ENCODE measurements around the gene PQBP1. TPM values are rescaled to one million over a fixed set of nuclear protein-coding genes. Genes with fewer than 3 reads are reported as not detected.

The PQBP1 gene
- total RNA-seq, 6 experiments from 2014 or later, result 29.8 to 47.1 (median 35.7) TPM

DNA sequence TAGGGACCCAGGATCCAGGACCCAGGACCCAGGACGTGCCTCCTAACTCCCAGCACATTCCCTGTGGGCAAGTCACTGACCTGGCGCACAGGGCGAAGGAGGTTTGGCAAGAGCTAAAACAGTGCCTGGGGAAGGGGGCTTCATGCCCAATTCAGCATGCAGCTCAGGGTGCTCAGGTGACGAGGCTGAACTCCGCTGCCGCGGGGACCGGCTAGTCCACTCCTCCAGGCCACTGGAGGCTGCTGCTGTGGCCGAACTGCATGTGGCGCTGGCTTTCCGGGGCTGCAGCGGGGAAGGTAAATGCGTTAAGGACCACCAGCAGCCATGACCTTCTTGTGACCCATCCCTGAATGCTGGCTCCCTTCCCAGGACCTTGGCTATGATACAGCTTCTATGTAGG is 26.0 kb downstream of the PQBP1 start:
- WGBS (ENCODE audit: insufficient coverage, low coverage, low lambda C conversion rate, missing lambda C conversion rate), result 0% methylated on average over 1 of the region's 13 CpGs

GRCh38 chrX:48924270-48924669 is 26.5 kb downstream of the PQBP1 start:
- H3K4me1 ChIP-seq, result no peaks in the 10 kb centered on the region
- TF ChIP-seq POLR2A (IDR thresholded peaks at IDR 0.05), result no peak
- TF ChIP-seq, protein P1, sequence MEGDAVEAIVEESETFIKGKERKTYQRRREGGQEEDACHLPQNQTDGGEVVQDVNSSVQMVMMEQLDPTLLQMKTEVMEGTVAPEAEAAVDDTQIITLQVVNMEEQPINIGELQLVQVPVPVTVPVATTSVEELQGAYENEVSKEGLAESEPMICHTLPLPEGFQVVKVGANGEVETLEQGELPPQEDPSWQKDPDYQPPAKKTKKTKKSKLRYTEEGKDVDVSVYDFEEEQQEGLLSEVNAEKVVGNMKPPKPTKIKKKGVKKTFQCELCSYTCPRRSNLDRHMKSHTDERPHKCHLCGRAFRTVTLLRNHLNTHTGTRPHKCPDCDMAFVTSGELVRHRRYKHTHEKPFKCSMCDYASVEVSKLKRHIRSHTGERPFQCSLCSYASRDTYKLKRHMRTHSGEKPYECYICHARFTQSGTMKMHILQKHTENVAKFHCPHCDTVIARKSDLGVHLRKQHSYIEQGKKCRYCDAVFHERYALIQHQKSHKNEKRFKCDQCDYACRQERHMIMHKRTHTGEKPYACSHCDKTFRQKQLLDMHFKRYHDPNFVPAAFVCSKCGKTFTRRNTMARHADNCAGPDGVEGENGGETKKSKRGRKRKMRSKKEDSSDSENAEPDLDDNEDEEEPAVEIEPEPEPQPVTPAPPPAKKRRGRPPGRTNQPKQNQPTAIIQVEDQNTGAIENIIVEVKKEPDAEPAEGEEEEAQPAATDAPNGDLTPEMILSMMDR (IDR thresholded peaks at IDR 0.05), result no peak
- H3K36me3 ChIP-seq, result peaks cover 0 to 17% (median 0%) of the 10 kb centered on the region in 4 donors
- no peak for DNase-seq
- intact Hi-C loops (cut with DNase I), result no loop called here
- H3K9me3 ChIP-seq, result no peaks in the 10 kb centered on the region
- no peaks in the 10 kb centered on the region for H3K27me3 ChIP-seq
- H3K4me3 ChIP-seq, result no peak overlapping the region
- 79% methylated on average over 5 of the region's 5 CpGs for WGBS (ENCODE audit: insufficient coverage, low coverage, low lambda C conversion rate, missing lambda C conversion rate)
- no peak overlapping the region for H3K27ac ChIP-seq
- no peak for ATAC-seq

More for the DNA sequence above, 26.0 kb downstream of the PQBP1 start:
- H3K9me3 ChIP-seq, result no peaks in the 10 kb centered on the region
- no peak overlapping the region for H3K4me3 ChIP-seq
- DNase-seq, result no peak
- no peak for ATAC-seq
- intact Hi-C loops (cut with DNase I), result no loop called here
- TF ChIP-seq, protein P1 (IDR thresholded peaks at IDR 0.05), result no peak
- no peak for TF ChIP-seq POLR2A (IDR thresholded peaks at IDR 0.05)
- H3K4me1 ChIP-seq, result no peaks in the 10 kb centered on the region
- H3K27ac ChIP-seq, result no peak overlapping the region
- H3K27me3 ChIP-seq, result no peaks in the 10 kb centered on the region
- peaks cover 0 to 17% (median 0%) of the 10 kb centered on the region in 4 donors for H3K36me3 ChIP-seq

- peaks cover 0 to 17% (median 2%) of the 10 kb centered on the region in 4 donors for H3K36me3 ChIP-seq
- H3K27ac ChIP-seq, result no peak overlapping the region
- H3K4me1 ChIP-seq, result no peaks in the 10 kb centered on the region
- TF ChIP-seq, protein P1 (IDR thresholded peaks at IDR 0.05), result no peak
- TF ChIP-seq POLR2A (IDR thresholded peaks at IDR 0.05), result no peak
- H3K27me3 ChIP-seq, result no peaks in the 10 kb centered on the region
- no peak overlapping the region for H3K4me3 ChIP-seq
- H3K9me3 ChIP-seq, result no peaks in the 10 kb centered on the region
- ATAC-seq, result no peak
- intact Hi-C loops (cut with DNase I), result no loop called here
- DNase-seq, result no peak
- 69% methylated on average over 5 of the region's 5 CpGs for WGBS (ENCODE audit: insufficient coverage, low coverage, low lambda C conversion rate, missing lambda C conversion rate)
Observed at GRCh38 chrX:48927123-48927522, 29.4 kb downstream of the PQBP1 start.

- WGBS (ENCODE audit: insufficient coverage, low coverage, low lambda C conversion rate, missing lambda C conversion rate), result 44% methylated on average over 2 of the region's 2 CpGs
- no peaks in the 10 kb centered on the region for H3K27me3 ChIP-seq
- DNase-seq, result no peak
- TF ChIP-seq, protein P1 (IDR thresholded peaks at IDR 0.05), result no peak
- no peak for TF ChIP-seq POLR2A (IDR thresholded peaks at IDR 0.05)
- ATAC-seq, result no peak
- no peak overlapping the region for H3K4me3 ChIP-seq
- no peaks in the 10 kb centered on the region for H3K4me1 ChIP-seq
- H3K36me3 ChIP-seq, result peaks cover 0 to 17% (median 2%) of the 10 kb centered on the region in 4 donors
- no peak overlapping the region for H3K27ac ChIP-seq
- no peaks in the 10 kb centered on the region for H3K9me3 ChIP-seq
- intact Hi-C loops (cut with DNase I), result no loop called here
Observed at GRCh38 chrX:48927736-48928382, 30.1 kb downstream of the PQBP1 start.

Data from right lobe of liver (tissue), 6 donors.